GM18520 (cell line): Measurements from ENCODE around the gene FNDC3B.

ENCODE experiments used
- ATAC-seq: cut with Tn5 transposase; IDR thresholded peaks from one replicate; pipeline ENCODE4 v1.9.1; 2021; ENCODE audit not compliant: unreplicated experiment

FNDC3B gene

DNA sequence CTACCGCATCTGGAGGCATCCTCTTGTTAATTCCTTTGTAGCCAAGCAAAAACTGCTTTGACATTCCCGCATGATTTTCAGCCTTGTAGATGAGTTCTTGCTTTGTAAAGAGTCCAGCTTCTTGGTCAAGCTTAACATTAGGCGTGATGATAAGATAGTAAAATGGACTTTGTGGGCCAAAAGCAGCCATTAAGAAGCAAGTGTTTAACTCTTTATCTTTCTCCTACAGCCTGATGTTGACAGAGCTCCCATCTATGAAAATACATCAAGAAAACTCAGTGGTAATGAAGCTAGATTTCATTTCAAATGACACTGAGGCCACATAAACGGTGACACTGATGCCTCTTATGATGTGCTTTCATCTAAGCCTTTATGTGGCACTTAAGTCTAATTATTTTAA is 33.2 kb downstream of the FNDC3B start:
- ATAC-seq: no peak

DNA sequence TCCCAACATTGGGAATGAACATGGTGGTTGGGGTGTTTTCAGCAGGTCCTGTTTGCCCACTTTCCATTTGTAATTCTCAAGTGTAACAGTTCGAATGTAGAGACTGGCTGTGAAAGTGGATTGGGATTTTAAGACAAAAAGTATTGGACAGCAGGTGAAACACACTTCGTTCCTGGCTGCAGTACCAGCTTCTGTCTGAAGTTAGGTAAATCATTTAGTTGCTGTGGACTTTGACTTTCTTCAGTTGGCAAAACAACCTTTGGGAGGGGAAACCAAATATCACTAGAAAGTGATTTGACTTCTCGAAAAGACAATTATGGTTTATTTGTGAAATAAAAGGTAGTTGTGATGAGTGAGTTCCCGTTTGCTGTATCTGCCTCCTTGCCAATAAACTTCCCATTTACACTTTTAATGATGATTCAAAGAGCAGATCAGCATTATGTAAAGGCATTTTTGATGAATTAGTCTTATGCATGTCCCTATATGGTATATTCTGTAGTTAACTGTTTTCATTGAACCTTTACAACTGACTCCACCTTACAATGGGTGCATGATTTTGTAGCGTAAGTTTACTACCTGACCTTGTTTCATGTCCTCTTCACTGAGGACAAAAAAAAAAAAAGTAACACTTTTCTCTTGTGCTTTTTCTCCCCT is 34.0 kb downstream of the FNDC3B start:
- ATAC-seq: no peak

DNA sequence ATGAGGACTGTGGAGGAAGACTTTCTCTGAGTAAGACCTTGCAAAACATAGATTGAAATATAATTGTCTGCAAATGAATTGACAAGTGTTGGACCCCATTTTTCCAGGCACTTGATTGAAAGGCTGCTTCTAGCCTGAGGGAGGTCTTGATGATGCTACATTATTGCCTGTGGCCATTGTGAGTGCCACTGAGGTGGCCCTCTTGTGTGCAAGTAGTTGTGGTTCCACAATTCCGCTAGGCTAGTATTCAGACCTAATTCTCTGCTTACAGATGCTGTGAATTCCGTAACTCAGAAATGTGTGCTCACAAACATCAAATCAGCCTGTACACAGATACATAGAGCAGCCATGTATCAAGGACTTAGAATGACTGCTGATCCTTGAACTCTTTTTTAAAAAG is 34.7 kb downstream of the FNDC3B start:
- ATAC-seq: no peak

DNA sequence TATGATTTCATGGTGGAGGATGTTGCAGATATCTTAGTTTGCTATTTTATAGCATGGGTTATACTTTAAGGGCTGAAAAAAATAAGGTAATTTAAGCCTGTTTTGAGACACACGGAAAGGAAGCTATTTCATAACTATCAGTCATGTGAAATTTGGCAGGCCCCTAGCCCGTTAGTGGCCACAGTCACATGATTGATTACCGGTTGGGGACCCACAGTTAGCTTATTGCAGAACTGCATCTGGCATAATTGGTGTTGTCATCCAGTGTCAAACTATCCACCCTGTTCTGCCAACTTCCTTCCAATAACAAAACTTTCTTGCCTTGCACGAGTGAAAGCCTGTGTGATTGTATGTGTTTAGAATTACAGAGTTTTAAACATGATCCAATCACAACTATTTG is 35.2 kb downstream of the FNDC3B start:
- ATAC-seq: no peak

DNA sequence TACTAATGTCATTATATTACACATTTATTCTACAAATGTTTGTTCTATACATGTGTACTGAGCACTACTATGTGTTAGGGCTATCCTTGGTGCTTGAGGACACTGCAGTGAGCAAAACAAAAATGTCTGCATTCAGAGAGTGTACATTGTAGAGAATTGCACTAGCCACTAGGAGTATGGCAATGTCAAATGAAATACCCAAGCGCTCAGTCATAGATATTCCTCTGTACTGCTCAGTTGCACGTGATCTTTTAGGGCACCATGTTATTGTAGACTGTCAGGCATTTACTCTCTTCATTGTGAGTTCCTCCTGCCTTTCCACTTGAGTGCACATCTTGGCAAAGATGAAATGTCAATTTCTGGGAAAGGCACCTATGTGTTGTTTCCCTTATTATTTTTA is 36.8 kb downstream of the FNDC3B start:
- no peak for ATAC-seq

DNA sequence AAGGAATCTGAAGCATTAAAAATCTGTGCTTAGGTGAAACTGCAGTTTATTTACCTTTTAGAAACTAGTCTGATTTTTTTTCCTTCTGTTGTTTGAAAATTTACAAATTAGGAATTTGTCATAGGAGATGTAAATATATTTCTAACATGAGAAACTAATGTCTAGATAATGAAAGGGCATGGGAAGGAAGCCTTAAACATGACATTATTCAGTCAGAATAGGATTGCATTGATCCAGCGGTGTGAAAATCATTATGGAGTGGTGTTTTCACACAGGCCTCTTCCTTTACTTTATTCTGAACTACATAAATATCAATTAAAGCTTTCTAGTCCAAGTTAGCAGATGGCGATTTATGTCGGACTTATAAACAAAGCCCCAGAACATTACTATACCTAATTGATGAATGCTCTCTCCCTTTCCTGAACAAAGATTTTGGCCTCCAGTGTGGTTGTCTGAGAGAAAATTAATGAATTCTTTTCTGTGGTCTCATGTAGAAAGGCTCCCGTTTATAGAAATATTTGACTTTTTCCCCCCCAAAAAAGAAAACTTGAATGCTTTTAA is 37.9 kb downstream of the FNDC3B start:
- ATAC-seq: no peak

DNA sequence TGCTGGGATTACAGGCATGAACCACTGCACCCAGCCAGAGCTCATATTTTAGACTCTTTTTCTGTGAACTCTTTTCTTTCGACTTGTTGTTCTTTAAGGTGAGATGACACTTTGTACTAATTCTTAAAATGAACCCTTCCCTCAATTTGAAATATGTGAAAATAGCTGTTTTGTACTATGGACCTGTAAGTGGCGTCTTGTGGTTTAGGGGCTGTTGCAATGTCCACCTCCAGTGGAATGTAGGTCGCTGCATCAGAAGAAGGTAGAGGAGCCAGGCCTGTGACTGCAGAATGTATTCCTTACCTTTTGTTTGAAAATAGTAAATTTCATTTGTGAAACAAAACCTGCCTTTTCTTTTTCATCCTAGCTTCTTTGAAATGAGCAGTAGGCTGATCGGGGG is 38.9 kb downstream of the FNDC3B start:
- ATAC-seq: no peak

DNA sequence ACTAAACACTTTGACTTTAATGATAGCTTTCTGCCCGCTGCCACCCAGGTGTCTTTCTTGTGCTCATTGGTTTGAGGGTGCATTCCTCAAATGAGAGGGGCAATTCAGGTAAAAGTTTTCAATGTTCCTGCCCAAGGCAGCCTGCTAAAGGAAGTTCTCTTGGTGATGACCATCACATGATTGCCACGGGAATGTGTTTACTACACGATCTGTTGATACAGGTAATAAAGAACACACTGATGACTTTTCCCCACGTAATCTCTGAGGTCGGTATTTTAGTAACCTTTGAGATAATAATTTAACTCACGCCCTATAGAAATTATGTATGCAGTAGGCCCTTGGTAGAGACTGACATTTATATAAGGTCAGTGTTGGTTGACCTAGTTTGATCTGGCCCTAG is 39.3 kb downstream of the FNDC3B start:
- no peak for ATAC-seq

DNA sequence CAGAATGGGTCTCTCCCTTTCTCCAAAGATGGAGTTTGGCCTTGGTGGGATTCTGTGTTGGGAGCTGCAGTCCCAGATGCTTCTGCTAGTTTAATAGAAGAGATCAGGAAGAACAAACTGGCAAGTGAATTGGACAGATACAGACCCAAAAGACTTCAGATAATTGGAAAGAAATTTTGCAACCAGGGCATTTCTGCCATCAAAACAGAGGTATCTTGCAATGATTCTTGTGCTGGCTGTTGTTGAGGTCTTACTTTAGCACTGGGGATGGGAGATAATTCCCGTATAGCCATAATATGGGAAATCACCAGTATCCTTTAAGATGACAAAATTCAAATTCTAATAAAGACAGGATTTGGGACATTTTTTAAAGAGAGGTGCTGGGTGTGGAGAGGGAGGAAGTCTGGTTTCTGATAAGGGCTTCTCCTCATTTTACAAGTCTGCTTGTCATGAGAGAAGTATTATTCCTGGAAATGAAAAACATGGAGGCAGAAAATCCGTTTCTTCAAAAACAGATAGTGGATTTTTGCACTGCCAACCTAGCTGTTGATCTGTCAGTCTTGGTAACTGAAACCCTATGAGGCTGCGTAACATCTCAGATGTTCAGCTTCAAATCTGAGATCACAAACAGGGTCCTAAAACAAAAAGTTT is 40.1 kb downstream of the FNDC3B start:
- no peak for ATAC-seq

DNA sequence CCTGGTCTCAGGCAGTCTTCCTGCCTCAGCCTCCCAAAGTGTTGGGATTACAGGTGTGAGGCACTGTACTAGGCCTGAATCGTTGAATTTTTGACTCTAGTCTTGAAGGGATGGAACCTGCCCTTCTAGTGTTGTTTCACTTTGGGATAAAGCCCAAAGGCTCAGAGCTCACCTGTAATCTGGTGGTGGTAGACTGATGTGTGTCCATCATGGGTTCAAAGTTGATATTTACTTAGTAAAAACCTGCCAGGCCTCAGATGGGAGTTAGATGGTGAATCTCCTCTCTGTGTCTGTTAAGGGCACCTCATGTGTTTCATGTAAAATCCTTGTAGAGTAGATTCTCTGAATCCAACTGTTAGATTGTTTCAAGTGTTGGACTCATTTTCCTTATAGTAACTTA is 41.1 kb downstream of the FNDC3B start:
- no peak for ATAC-seq

DNA sequence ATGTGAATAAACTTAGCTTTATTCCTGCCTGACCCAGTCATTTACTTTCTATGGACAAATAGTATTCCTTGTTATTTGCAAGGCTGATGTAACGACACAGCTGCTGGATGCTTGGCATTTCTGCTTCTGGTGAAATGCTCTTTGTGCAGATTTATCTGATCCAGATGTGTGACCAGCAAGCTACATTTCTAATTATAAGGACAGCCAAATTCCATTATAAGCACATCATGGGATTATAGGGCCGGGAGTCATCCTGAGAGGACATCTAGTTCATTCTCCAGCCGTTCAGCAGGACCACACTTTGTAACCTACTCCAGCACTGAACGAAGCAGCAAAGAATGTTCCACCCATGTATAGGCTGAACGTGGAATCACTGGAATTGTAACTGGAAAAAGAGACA is 42.9 kb downstream of the FNDC3B start:
- ATAC-seq: no peak

DNA sequence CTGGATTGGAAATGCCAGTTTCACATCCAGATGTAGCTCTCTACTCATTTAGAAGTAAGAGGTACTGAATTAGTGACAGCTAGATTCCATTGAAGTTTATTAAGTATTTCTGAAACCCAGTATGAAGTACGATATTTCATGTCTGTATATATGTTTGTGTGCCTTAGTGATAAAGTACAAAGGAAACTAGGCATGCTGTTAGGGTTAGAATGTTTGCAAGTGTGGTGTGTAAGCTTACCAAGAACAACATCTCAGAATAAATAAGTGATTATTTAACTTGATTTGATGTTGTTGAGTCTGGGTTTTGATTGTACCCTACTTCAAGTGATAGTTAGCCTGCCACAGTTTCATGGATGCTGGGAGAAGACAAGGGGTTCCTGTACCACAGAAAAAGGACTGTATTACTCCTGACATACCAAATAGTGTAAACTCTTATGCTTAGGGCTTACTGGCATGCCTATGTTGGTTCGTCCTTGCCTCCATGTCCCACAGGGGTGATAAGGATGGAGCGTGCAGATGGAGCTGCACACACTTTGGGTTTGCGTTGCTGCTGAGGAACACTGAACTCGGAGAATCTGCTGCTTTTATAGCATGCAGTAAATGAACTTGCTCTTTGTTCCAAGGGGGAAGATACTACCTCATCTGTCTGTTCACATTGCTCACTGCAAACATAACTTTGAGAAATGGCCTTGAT is 43.6 kb downstream of the FNDC3B start:
- no peak for ATAC-seq

DNA sequence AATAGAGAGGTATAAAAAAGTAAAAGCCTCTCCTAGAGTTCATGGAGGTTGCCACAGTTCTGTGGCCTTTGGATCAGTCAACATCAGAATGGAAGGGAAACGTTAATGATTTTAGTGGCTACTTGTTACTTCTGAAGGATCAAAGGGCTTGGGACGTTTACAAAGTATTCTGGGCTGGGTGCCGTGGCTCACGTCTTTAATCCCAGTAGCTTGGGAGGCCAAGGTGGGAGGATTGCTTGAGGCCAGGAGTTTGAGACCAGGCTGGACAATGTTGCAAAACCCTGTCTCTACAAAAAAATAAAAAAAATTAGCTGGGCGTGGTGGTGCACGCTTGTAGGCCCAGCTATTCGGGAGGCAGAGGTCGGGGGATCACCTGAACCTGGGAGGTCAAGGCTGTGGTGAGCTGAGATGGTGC is 44.6 kb downstream of the FNDC3B start:
- ATAC-seq: no peak

DNA sequence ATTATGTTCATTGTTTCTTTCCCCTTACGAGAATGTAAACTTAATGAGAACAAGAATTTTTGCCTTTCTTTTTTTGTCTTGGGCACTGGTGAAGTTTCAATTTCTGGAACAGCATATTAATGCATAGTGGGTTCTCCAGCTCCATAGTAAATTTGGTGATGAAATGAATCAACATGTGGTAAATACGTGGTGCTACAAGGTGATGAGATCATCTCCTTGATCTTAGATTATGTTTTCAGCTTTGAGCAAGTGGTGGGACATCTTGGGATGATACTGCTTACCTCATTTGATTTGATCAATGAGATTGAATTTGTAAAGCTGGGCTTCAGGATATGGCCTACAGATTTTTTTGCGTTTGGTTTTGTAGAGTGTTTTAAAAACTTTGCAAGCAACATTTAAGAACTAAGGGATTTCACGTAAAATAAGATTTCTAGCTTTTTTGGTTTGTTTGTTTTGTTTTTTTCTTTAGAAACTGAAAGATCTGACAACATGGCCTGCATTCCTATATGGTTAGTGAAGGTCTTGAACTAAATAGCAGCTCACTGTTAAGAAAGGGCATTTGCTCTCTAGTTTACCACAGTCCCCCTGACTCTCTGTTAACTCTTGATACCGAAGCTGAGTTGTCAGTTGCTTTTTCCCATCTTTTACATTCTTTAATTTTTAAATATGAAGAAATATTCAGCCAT is 45.6 kb downstream of the FNDC3B start:
- ATAC-seq: no peak

DNA sequence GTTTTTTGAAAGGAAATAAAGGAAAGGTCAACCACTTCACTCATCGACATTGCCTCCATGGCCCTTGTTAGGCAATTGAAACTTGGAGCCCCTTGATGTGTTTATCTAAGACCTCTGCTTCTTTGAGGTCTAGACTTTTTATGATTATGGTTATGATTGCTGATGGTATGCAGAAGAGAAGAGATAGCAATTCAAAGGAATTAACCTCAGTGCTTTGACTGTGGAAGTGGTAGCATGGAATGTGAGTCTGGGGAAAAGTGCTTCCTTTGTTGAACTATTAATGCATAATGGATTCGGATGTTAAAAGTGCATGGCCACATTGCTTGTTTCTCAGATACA is 46.1 kb downstream of the FNDC3B start:
- no peak for ATAC-seq

DNA sequence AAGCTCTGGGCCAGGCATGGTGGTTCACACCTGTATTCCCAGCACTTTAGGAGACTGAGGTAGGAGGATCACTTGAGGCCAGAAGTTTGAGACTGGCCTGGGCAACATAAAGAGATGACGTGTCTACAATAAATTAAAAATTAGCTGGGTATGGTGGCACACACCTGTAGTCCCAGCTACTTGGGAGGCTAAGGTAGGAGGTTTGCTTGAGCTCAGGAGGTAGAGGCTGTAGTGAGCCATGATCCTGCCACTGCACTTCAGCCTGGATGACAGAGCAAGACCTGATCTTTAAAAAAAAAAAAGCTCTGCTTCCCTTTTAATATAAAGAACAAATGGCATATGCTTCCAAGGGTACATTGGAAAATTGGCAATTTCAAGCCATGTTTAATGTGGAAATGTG is 46.7 kb downstream of the FNDC3B start:
- ATAC-seq: no peak

DNA sequence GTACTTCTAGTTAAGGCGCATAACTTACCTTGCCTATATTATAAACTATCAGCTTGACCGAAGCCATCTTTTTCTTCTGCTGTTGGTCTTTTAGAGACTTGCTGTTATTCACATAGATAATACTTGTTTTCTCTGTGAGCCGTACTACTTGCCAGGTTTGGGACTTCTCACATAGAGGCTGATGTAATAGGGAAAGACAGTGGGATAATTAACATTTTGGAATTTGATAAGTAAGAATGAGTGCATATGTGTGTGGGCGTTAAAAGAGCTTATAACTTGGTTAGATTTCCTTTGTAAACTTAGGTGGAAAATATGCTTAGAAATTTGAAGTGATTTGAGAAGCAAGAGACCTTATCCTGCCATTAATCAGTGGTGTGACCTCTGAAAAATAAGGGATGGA is 47.8 kb downstream of the FNDC3B start:
- no peak for ATAC-seq

DNA sequence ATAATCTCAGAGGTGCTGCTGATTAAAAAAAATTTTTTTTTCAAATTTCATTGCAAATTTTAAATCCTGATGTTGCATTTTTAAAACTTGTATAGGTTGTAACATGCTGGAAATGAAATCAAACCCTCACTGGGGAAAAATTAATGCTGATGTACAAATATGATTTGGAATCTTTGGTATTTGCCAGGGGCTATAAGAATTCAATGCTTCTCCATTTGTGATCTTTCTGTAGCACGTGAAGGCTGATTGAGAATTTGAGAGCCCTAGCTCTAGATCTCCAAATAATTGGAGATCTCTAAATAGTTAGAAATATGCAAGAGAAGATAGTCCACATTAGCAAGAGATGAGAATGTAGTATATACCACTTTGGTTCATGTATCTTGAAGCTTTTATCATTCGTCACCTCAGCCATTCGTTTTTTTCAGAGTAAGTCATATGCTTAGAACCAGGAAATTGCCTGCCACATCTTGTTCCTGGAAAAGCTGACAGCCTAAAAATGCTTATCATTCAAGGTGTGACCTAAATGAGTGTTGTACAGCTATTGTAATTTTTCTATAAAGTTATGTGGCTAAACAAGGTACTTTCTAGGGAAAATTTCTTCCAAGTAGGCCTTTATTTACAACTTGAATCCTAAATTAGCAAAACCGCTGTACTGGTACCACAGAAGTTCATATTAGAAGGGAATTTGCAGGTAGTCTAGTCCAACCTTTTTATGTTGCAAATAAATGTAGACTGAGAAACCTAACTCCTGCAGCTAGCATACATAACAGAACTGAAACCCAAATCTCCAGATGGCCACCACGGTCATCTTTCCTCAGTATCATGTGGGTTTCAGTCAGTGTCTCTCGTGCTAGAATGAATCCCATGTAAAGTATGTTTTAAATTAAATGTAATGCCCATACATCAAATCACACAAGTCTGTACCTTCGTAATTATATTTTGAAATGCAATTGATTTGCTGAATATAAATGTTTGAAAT is 48.5 kb downstream of the FNDC3B start:
- peak; percentile 86 for ATAC-seq

DNA sequence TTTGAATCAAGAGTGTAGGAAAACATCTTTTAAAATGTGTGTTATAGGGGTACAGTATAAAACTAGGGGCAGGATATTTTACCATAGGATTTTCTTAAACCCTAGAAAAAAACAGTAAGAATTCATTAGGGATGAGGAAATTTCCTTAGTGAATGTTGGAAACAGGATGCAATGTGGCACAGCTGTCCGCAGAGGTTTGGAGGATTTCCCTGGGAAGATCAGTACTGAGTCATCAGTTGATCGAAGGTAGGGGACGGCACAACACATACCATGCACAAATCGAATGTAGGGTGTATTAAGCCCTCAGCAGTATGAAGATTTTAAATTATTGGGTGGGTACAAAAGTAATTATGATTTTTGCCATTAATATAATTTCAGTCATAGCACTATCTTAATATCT is 49.9 kb downstream of the FNDC3B start:
- no peak for ATAC-seq

DNA sequence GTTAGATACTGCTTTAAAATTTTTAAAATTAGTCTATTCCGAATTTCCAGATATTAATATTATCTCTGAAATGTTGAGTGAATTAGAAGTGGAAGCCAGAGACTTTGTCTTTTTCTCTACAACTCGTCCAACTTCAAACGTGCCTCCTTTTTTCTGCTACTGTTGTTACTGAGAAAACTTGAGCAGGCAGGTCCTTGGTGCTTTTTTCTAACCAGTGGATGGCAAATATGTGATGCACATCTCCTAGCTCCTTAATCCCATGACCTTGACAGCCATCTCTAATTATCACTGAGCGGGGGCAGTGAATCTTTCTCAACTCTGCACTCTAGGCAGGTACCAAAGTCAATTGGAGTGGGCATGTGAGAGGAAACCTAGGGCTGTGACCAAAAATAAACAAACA is 50.7 kb downstream of the FNDC3B start:
- no peak for ATAC-seq

DNA sequence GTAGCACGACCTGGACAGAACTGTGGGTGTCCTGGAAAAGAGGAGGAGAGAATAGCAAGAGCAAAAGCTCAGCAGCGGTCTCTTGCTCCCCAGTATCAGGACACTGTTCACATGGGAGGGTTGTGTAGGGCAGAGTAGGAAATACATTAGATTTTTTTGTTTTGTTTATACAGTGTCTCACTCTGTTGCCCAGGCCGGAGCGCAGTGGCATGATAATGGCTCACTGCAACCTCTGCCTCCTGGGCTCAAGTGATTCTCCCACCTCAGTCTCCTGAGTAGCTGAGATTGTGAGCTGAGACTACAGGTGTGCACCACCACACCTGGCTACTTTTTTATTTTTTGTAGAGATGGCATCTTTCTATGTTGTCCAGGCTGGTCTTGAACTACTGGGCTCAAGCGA is 53.3 kb downstream of the FNDC3B start:
- no peak for ATAC-seq
